Left cardiac atrium (tissue), 4 donors: Measurements from ENCODE around the gene RRP1. TPM values are rescaled to one million over a fixed set of nuclear protein-coding genes. Genes with fewer than 3 reads are reported as not detected.
A peak's percentile ranks its signal among the peaks of the same experiment; 100 is the strongest.
"Not testable (repeated sequence)": the region's sequence is repeated elsewhere in the genome, so short reads cannot be mapped to it uniquely, and the experiment has no call there.

Experiments
- ATAC-seq, 2 donors: fragments of 200-7000 bp; cut with Tn5 transposase; one replicate each; pipeline ENCODE4 v1.9.1; 2020; ENCODE audit warnings: mild to moderate bottlenecking in 2 of 2, moderate library complexity in 2 of 2
- DNase-seq: peaks from one replicate; pipeline ENCODE4 v3.0.0-alpha.2; 2020
- intact Hi-C, 2 donors: fragments of 100-400 bp; cut with DNase I; formaldehyde crosslinking; loops; one replicate each; pipeline versions ENCODE4 v1.14.1 to v1.15.1; 2022 to 2023
- total RNA-seq, 2 donors: library from RNA; stranded (reverse); fragmentation: NEBNext Ultra II Directional; extraction: Animal tissue kit (Norgen Biotek cat#: 25700); gene quantifications; one replicate each; pipeline ENCODE4 v1.2.1, GENCODE V29; 2021
- donor health status: DM: no; HTN: yes; CAD: no.
- donor health status: DM: no; HTN: yes; CAD: no; lungs with severe emphysema.
- donor health status: DM: yes; HTN: yes; CAD: no.
- donor health status: Dilated cardiomyopathy.

The RRP1 gene
- total RNA-seq, 2 donors from 2014 or later: 10.6 to 14.9 TPM

DNA sequence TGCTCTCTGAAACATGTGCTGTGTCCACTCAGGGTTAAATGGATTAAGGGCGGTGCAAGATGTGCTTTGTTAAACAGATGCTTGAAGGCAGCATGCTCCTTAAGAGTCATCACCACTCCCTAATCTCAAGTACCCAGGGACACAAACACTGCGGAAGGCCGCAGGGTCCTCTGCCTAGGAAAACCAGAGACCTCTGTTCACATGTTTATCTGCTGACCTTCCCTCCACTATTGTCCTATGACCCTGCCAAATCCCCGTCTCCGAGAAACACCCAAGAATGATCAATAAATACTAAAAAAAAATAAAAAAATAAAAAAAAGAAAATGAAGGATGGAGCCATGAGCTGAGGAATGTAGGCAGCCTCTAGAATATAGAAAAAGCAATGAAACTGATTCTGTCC lies 33.4 kb downstream of the RRP1 start:
- DNase-seq, ATAC-seq, intact Hi-C loops: not testable (repeated sequence)

DNA sequence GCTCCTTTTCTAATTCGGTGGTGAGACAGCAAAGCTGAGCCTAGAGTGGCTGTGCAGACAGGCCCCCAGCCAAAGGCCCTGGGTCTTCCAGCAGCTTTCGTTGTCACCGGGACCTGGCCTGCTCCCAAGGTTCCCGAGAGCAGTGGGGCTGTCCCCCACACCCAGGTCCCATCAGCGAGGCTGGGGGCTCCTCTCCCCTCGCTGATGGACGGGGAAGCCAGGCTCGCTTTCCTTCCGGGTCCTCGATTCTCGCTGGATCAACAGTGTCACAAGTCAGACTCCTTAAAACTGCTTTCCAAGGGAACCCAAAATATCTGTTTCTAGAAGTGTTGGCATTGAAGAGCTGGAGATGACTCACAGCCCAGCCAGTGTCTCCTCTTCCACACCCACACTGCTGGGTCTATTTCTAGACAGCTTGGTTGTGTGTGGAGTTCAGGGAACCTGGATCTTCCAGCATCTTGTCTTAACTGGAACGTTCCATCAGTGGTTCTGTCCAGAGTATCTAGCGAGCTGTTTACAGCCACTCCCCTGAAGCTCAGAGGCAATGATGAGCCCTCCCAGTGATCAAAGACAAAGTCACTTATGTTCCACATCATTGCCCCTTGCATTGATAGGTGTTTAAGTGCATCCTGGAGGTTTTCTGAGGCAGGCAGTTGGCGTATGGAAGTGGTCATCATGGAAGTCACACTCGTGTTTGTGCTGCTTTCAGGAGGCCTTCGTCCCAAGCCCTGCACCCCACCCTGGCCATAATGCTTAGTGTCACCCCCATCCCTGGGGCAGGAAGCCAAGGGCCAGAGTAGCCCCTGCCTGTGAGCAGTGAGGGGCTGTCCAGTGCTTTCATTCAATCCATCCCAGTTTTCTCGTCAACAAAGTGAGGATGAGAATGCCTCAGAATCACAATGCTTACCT lies 35.2 kb downstream of the RRP1 start:
- ATAC-seq (peak in 1 of 2 donors; percentile 64), DNase-seq (no peak)
- intact Hi-C loops: no loop called here

- DNase-seq (no peak), ATAC-seq (no peak)
- intact Hi-C loops: no loop called here
Observed at GRCh38 chr21:43825242-43825935, 36.0 kb downstream of the RRP1 start.

DNA sequence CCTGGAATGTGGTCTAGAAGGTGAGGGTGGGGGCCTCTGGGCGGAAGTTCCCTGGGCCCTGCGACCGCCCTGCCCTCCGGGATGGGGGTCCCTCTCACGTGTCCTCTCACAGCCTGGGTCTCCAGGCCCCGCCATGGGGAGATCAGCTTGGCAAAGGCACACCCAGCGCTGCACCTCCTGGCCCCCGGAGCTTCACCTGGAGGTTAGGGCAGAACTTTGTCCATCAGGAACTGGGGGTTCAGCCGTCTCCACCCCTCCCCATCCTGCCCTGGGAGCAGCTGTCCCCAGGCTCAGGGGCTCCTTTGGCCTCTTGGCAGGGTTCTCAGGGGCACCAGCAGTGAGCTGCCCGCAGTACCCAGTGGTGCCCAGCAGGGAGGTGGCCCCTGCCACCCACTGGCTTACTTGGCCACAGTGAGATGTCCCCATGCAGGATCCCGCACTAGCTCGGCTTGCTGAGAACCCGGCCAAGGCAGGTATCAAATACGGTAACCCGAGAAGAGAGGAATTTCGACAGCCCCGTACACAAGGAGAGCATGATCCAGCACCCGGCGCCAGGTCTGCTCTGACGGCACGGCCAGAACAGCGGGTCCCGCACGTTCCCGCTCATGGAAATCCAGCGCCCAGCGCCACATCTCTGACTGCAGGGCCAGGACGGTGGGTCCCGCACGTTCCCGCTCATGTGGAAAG lies 36.7 kb downstream of the RRP1 start:
- ATAC-seq (peak; percentile 22 to 36), DNase-seq (no peak)
- intact Hi-C loops: no loop called here

DNA sequence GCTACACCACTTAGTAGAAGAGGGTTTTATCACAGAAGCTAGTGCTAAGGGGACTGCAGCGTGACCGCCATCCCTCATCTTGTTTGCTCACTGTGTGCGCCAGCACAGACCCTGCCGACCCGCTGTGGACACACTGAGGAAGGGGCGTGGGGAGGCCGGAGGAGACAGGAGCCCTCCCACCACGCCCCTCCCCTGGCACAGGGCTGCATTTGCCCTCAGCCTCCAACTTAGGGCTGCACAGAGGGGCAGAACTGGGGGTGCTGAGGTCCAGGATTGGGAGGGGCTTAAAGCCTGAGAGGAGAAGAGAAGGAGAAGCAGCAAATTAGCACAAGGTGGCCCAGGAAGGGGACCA lies 37.2 kb downstream of the RRP1 start:
- intact Hi-C loops: no loop called here
- ATAC-seq: peak in 1 of 2 donors; percentile 15

GRCh38 chr21:43827015-43827611 lies 37.7 kb downstream of the RRP1 start:
- intact Hi-C loops: no loop called here
- DNase-seq (peak; percentile 53), ATAC-seq (peak in 1 of 2 donors; percentile 64)

More for the DNA sequence above, 37.2 kb downstream of the RRP1 start:
- no peak for DNase-seq

- ATAC-seq (no peak), DNase-seq (no peak)
- intact Hi-C loops: no loop called here
Observed at GRCh38 chr21:43829161-43829560, 39.8 kb downstream of the RRP1 start.

DNA sequence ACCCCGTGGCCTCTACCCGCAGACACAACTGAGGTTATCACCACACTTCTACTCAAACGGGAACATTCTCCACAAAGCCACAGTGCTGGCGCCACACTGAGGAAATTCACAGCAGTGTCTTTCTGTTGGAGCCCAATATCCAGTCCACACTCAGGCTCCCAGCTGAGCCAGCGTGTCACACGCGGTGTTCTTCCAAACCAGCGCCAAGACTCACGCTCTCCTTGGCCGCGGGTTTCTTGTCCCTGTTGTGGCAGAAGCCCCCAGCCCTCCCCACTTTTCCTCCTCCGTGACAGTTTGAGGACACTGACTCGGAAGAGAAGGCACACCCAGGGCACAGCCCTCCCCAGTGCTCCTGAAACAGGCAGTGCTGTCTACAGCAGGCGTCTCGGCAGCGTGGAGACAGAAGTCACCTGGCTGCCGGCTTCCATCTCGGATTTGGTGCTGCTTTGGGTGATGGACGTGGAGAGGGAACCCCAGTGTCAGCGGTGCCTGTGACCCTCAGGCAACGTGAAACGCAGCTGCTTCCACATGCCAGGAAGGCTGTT lies 40.3 kb downstream of the RRP1 start:
- DNase-seq: no peak
- intact Hi-C loops: no loop called here

GRCh38 chr21:43832158-43832550 lies 42.8 kb downstream of the RRP1 start:
- DNase-seq (no peak), ATAC-seq (no peak)
- intact Hi-C loops: no loop called here

More for the DNA sequence above, 40.3 kb downstream of the RRP1 start:
- no peak for ATAC-seq

DNA sequence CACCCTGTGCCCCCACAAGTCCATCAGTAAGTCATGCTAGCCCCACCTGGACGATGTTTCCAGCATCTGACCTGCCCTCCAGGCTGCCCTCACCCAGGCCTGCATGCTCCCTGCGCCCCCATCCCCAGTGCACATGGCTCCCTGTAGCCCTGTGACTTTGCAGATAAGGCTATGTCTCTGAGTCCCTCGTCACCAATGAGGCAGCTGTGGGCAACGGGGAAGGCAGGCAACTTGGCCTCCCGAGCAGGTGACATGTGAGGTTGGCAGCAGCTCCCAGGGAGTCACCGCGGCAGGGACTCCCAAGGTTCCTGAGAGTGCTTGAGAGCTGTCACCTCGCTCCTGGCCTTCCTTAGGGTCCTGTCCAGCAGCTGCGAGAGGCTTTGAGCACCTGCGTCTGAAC lies 43.3 kb downstream of the RRP1 start:
- DNase-seq (no peak), ATAC-seq (no peak)

GRCh38 chr21:43834146-43834905 lies 44.9 kb downstream of the RRP1 start:
- DNase-seq: no peak
- intact Hi-C loops: no loop called here
- peak in 1 of 2 donors; percentile 13 for ATAC-seq

More for the DNA sequence above, 43.3 kb downstream of the RRP1 start:
- intact Hi-C loops: no loop called here

GRCh38 chr21:43835050-43835449 lies 45.7 kb downstream of the RRP1 start:
- ATAC-seq: no peak
- DNase-seq: no peak
- intact Hi-C loops: no loop called here

- ATAC-seq (no peak), DNase-seq (no peak)
- intact Hi-C loops: no loop called here
Observed at GRCh38 chr21:43835861-43836260, 46.5 kb downstream of the RRP1 start.

DNA sequence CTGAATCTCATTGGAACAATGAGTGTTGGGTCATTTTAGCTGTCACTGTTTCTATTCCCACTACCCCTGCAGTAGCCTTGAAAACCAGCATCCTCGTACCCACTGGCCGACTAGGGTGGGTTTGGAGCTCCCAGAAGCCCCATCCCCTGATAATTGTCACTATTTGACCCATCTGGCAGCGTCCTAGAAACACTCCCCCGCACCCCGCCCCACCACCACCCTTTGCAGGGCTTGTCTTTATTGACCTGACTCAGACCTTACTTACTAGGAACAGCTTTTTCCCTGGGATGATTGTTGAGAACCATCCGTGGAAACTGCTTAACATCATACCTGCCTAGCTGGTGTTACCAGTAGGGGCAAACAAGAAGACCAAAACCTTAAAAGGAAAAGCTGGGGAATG lies 47.2 kb downstream of the RRP1 start:
- ATAC-seq (no peak), DNase-seq (no peak)
- intact Hi-C loops: no loop called here

GRCh38 chr21:43840259-43840658 lies 50.9 kb downstream of the RRP1 start:
- ATAC-seq (no peak), DNase-seq (no peak)
- intact Hi-C loops: no loop called here

DNA sequence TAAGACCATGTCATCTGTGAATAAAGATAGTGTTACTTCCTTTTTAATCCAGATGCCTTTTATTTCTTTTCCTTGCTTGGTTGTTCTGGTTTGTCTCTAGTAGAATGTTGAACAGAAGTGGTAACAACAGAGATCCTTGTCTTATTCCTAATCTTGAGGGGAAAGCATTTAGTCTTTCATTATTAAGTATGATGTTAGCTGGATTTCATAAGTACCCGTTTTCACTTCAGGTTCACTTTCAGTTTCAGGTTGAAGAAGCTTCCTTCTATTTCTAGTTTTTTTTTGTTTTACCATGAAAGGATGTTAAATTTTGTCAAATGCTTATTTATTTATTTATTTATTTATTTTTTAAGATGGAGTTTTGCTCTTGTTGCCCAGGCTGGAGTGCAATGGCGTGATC lies 53.4 kb downstream of the RRP1 start:
- DNase-seq: no peak
- intact Hi-C loops: no loop called here
- no peak for ATAC-seq

- DNase-seq, intact Hi-C loops, ATAC-seq: not testable (repeated sequence)
Observed at GRCh38 chr21:43844906-43845305, 55.5 kb downstream of the RRP1 start.

DNA sequence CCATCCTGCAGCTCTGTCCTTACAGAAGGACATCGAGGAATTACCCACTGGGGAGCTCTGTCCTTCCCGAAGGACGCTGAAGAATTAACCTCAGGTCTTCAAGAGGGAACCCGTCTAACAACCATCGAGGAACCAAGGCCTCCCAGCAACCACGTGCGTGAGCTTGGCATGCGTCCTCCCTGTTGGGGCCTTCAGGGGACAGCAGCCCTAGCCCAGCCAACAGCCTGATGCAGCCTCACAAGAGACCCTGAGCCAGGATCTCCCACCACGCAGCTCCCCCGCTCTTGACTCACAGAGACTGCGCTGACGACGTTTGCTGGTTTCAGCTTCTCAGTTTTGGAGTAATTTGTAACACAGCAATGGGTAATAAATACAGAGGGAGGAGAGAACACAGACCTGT lies 56.0 kb downstream of the RRP1 start:
- intact Hi-C loops: no loop called here
- ATAC-seq (no peak), DNase-seq (no peak)

DNA sequence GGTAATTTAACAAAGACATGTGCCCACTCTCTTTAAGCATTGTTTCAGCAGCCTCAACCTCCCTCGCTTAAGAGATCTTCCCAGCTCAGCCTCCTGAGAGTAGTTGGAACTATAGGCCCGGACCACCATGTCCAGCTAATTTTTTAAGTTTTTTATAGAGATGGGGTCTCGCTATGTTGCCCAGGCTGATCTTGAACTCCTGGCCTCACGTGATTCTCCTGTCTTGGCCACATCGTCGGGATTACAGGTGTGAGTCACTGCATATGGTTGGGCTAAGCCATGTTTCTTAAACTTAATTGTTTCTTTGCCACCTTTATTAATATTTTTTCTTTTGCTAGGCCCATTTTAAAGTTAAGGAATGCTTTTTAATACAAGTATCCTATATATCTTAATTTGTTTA lies 57.1 kb downstream of the RRP1 start:
- ATAC-seq: no peak
- intact Hi-C loops: no loop called here

More for the DNA sequence above, 57.1 kb downstream of the RRP1 start:
- no peak for DNase-seq
